GM12878 (cell line): ENCODE results near the gene IVD.

Experiments
- ATF7 ChIP-seq: fragments of 450-650 bp; IDR thresholded peaks from 2 replicates; pipeline ENCODE4 v1.6.1; 2016; ENCODE audit warnings: low read depth, mild to moderate bottlenecking
- BCLAF1 ChIP-seq: fragments of 450-650 bp; IDR thresholded peaks from 2 replicates; pipeline ENCODE4 v1.6.1; 2017; ENCODE audit warnings: antibody characterized with exemption, mild to moderate bottlenecking, moderate library complexity
- CTCF ChIP-seq, 3 experiments: IDR thresholded peaks in 2 of 3; conservative IDR thresholded peaks in 1 of 3; 2 replicates each; pipeline ENCODE4 v1.5.1; 2011; ENCODE audit warnings: low read depth in 3 of 3, low read length in 3 of 3, mild to moderate bottlenecking in 3 of 3, control low read depth in 2 of 3, moderate library complexity in 2 of 3, inconsistent platforms in 1 of 3, mixed read lengths in 1 of 3; ENCODE audit not compliant: control insufficient read depth in 2 of 3, insufficient read depth in 1 of 3; ENCODE audit errors: extremely low read depth in 1 of 3
- FOXK2 ChIP-seq: fragments of 450-650 bp; IDR thresholded peaks from 2 replicates; pipeline ENCODE4 v1.6.1; 2017; ENCODE audit warnings: mild to moderate bottlenecking, moderate library complexity
- FOXM1 ChIP-seq: IDR thresholded peaks from 2 replicates; pipeline ENCODE4 v1.6.1; 2012; ENCODE audit warnings: low read depth, mild to moderate bottlenecking, inconsistent platforms, low read length, moderate library complexity
- GATAD2B ChIP-seq: fragments of 450-650 bp; conservative IDR thresholded peaks from 2 replicates; pipeline ENCODE4 v1.6.1; 2017; ENCODE audit warnings: low read depth, mild to moderate bottlenecking, moderate library complexity
- MYC ChIP-seq: IDR thresholded peaks from 2 replicates; pipeline ENCODE4 v1.6.1; 2011; ENCODE audit warnings: mild to moderate bottlenecking, low read length, moderate library complexity, inconsistent platforms; ENCODE audit not compliant: insufficient read depth, insufficient replicate concordance, insufficient read length, severe bottlenecking
- PKNOX1 ChIP-seq: fragments of 450-650 bp; IDR thresholded peaks from 2 replicates; pipeline ENCODE4 v1.6.1; 2016; ENCODE audit warnings: mild to moderate bottlenecking
- SP1 ChIP-seq: IDR thresholded peaks from one replicate; pipeline ENCODE4 v1.6.1; 2011; ENCODE audit warnings: low read depth, low read length
- USF2 ChIP-seq: IDR thresholded peaks from 2 replicates; pipeline ENCODE4 v1.6.1; 2011; ENCODE audit warnings: low read depth, low read length, improper control_type of control experiment, borderline replicate concordance
- ZBTB33 ChIP-seq: fragments of 450-650 bp; IDR thresholded peaks from 2 replicates; pipeline ENCODE4 v1.6.1; 2017; ENCODE audit warnings: mild to moderate bottlenecking
- ZNF592 ChIP-seq: fragments of 450-650 bp; IDR thresholded peaks from 2 replicates; pipeline ENCODE4 v1.6.1; 2017; ENCODE audit warnings: mild to moderate bottlenecking, moderate library complexity

GRCh38 chr15:40399370-40399769 is 6.2 kb upstream of the IVD start:
- no peak for TF ChIP-seq USF2
- TF ChIP-seq FOXM1: no peak
- TF ChIP-seq MYC: no peak
- TF ChIP-seq BCLAF1: no peak
- TF ChIP-seq ATF7: no peak
- no peak for TF ChIP-seq FOXK2
- TF ChIP-seq CTCF (IDR thresholded peaks at IDR 0.05 in 2 of 3, conservative IDR thresholded peaks at IDR 0.05 in 1 of 3; ENCODE audit: control insufficient read depth in 2 of 3, extremely low read depth in 1 of 3, insufficient read depth in 1 of 3, low read depth in 3 of 3, low read length in 3 of 3): no peak
- TF ChIP-seq PKNOX1: no peak
- no peak for TF ChIP-seq ZBTB33
- no peak for TF ChIP-seq ZNF592
- TF ChIP-seq SP1: no peak
- TF ChIP-seq GATAD2B: no peak
